Amniotic epithelial cell (primary cell): ENCODE data around the gene TARBP1.
"Not testable (repeated sequence)": the region's sequence is repeated elsewhere in the genome, so short reads cannot be mapped to it uniquely, and the experiment has no call there.

ENCODE experiments used
- DNase-seq: peaks from one replicate; pipeline ENCODE4 v3.0.0-alpha.2; 2010; ENCODE audit warnings: low read depth

The TARBP1 gene

GRCh38 chr1:234395297-234395696 is 83.7 kb downstream of the TARBP1 start:
- DNase-seq: no peak

- DNase-seq: no peak
These were observed 85.8 kb downstream of the TARBP1 start for GRCh38 chr1:234393190-234393589.

DNA sequence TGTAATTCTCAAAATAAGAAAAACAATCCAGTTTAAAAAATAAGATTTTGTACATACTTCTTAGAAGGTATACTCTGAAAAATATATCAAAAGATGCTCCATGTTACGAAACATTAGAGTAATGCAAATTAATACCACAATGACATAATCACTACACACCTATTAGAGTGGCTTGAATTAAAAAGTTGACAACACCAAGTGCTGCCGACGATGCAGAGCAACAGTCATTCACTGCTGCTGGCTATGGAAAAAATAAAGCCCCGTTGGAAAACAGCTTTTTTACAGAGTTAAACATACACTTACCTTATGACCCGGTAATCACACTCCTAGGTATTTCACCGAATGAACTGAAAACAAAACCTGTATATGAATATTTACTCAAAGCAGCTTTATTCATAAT is 90.9 kb downstream of the TARBP1 start:
- DNase-seq: no peak

- DNase-seq: no peak
These were observed 92.9 kb downstream of the TARBP1 start for GRCh38 chr1:234386122-234386521.

DNA sequence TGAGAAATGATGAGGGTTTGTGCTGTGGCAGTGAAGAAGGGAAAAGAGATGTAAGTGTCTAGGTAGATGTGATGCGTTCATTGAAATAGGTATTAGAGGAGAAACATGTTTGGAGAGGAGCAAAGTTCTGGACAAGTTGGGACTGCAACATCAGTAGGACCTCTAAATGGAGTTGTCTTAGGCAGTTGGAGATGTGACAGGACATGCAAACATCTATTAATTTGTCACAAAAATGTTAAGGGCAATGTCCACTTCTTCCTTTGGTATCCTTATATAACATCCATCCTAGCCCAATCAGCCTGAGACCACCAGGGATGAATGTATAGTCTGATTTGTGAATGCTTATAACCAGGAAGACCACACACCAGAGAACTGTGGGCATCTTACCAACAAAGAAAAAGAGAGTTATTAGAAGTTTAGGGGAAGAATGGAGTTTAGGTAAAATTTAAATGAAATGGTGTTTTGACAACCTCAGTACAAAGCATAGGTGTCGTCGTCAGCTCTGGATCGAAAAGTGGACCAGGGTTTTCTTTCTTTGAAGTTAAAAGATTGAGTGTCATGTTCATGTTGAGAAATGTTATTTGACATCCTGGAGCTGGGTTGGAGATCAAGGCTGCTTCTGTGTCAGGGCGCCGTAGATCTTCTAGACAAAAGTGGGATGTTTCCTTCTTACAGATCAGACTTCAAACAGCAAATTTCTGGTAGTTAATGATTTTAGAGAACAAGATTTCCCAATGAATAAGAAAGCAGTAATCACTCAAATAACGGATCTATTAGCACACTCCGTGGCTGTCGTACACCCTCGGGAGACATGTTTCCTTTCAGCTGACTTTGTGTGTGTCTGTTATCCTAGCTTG is 97.1 kb downstream of the TARBP1 start:
- DNase-seq: no peak

- not testable (repeated sequence) for DNase-seq
These were observed 99.3 kb downstream of the TARBP1 start for GRCh38 chr1:234379591-234380109.

DNA sequence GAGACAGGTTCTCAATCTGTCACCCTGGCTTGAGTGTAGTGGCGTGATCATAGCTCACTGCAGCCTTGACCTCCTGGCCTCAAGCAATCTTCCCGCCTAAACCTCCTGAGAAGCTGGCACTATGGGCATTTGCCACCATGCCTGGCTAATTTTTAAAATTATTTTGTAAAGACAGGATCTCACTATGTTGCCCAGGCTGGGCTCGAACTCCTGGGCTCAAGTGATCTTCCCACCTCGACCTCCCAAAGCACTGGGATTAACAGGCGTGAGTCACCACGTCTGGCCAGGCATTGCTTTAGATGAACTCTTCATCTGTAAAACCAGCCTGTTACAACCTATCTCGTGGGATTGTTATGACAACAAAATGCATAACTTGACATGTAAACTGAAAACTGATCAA is 103.3 kb downstream of the TARBP1 start:
- DNase-seq: peak; percentile 18

DNA sequence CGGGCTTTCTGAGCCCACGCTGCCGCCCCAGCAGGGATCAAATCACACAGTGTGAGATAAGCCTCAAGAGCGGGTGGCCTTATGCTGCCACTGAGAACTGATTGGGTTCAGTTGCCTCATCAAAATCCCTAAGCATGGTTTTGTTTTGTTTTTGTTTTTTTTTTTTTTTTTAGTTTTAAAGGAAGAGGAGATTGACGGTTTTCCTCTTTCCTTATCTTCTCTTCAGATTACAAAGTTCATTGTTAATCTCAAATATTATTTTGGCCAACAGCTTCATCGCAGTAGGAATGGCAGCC is 105.1 kb downstream of the TARBP1 start:
- DNase-seq: no peak

- DNase-seq: peak; percentile 96
These were observed 105.7 kb downstream of the TARBP1 start, which contains the start of gene COA6 for GRCh38 chr1:234373064-234373958. COA6 (plus strand) TSS chr1:234373456; CDS start chr1:234373467, 11 bp downstream.

- DNase-seq: no peak
These were observed 106.8 kb downstream of the TARBP1 start for GRCh38 chr1:234372011-234372757.

DNA sequence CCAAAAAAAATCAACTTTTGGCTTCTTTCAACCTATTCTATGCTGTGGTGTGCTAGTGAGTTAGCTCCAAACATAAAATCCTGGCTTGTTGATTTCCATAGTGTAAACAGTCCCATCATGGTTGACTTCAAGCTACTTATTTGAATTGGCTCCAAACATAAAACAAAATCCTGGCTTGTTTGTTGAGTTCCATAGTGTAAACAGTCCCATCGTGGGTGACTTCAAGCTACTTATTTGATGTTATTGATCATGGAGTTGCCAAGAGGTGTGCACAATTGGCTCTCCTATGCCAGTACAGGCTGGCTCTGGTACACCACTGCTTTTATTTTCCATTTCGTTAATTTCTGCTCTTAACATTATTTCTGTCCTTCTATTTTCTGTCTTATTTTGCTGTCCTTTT is 107.6 kb downstream of the TARBP1 start:
- DNase-seq: no peak

- peak; percentile 30 for DNase-seq
These were observed 109.2 kb downstream of the TARBP1 start for GRCh38 chr1:234369784-234370183.

- no peak for DNase-seq
These were observed 109.9 kb downstream of the TARBP1 start for GRCh38 chr1:234369033-234369430.

- DNase-seq: no peak
These were observed 110.5 kb downstream of the TARBP1 start for GRCh38 chr1:234368320-234369032.

- DNase-seq: no peak
These were observed 116.4 kb downstream of the TARBP1 start for GRCh38 chr1:234362558-234362957.

- DNase-seq: no peak
These were observed 117.8 kb downstream of the TARBP1 start for GRCh38 chr1:234361102-234361603.

- DNase-seq: no peak
These were observed 121.1 kb downstream of the TARBP1 start for GRCh38 chr1:234357831-234358230.

DNA sequence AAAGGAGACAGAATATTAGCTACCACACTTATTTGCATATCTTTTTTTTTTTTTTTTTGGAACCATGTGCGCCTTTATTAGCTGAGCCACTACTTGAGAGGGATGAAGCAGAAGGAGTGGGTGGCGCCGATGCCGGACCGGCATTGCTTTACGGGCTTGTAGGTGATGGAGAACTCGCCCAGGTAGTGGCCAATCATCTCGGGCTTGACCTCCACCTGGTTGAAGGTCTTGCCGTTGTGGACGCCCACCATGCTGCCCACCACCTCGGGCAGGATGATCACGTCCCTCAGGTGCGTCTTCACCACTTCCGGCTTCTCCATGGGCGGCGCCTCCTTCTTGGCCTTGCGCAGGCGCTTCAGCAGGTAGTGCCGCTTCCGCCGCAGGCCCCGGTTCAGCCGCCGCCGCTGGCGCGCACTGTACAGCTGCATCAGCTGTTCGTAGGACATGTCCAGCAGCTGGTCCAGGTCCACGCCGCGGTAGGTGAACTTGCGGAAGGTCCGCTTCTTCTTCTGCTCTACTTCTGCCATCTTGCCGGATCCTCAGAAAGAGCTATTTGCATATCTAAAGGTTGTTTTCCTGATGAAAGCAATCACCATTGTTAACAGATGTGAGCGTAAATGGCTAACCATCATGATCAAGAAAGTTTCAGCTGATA is 122.2 kb downstream of the TARBP1 start:
- peak; percentile 47 for DNase-seq

GRCh38 chr1:234355782-234356510 is 123.0 kb downstream of the TARBP1 start:
- DNase-seq: no peak

- DNase-seq: no peak
These were observed 130.0 kb downstream of the TARBP1 start for GRCh38 chr1:234348964-234349363.
